OCI-LY3 (cell line): ENCODE results near the gene TMEM108.

ENCODE experiments used
- CTCF ChIP-seq: fragments of 200-600, 300-600 bp; sonication (generic); IDR thresholded peaks from 2 replicates; pipeline ENCODE4 v1.5.1; 2014; ENCODE audit warnings: antibody characterized with exemption, low read length, low read depth
- EZH2phosphoT487 ChIP-seq: fragments of 200-600 bp; shearing (Covaris generic); IDR thresholded peaks from 2 replicates; pipeline ENCODE4 v1.6.1; 2018; ENCODE audit warnings: antibody characterized with exemption, mixed run types, low read depth

DNA sequence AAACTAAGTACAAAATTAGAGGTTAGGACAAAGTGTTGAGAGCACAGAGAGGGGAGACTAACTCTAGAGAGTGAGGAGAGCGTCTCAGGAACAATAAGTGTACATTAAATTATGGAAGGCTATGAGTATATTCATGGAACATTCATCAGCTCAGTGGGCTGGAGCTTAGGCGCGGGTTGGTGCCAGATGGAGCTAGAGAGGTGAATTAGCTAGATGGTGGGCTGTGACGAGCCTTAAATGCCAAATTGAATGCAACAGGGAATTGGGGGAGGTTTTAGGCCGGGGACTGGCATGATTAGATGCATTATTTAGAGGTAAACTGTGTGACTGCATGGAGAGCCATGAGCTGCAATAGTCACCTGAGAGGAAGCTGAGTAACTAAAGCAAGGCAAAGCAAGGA, 97.1 kb downstream of the TMEM108 start:
- no peak for TF ChIP-seq CTCF
- TF ChIP-seq EZH2phosphoT487: no peak
